ENCODE measurements around the gene C10orf67. TPM values are rescaled to one million over a fixed set of nuclear protein-coding genes. Genes with fewer than 3 reads are reported as not detected.
"Not testable (repeated sequence)": the region's sequence is repeated elsewhere in the genome, so short reads cannot be mapped to it uniquely, and the experiment has no call there.

The C10orf67 gene
- total RNA-seq, 2 donors from 2014 or later: not detected

GRCh38 chr10:23325132-23325531, 19.5 kb downstream of the C10orf67 start:
- no peak for ATAC-seq
- H3K4me1 Mint-ChIP-seq (ENCODE audit: low read depth in 2 of 2): no peaks in the 10 kb centered on the region
- DNase-seq (ENCODE audit: low spot score): no peak

GRCh38 chr10:23324351-23324750, 20.2 kb downstream of the C10orf67 start:
- Mint-ChIP-seq H3K27ac (no peak overlapping the region), H3K4me3 (no peak overlapping the region), H3K27me3 (peaks cover 17 to 22% of the 10 kb centered on the region in 2 donors), H3K9me3 (no peaks in the 10 kb centered on the region), H3K36me3 (no peaks in the 10 kb centered on the region), H3K4me1 (ENCODE audit: low read depth in 2 of 2) (no peaks in the 10 kb centered on the region)
- DNase-seq (ENCODE audit: low spot score) (no peak), ATAC-seq (no peak)

More at GRCh38 chr10:23325132-23325531, 19.5 kb downstream of the C10orf67 start:
- Mint-ChIP-seq H3K9me3 (no peaks in the 10 kb centered on the region), H3K27ac (no peak overlapping the region), H3K27me3 (peaks cover 13 to 22% of the 10 kb centered on the region in 2 donors), H3K36me3 (no peaks in the 10 kb centered on the region), H3K4me3 (no peak overlapping the region)

DNA sequence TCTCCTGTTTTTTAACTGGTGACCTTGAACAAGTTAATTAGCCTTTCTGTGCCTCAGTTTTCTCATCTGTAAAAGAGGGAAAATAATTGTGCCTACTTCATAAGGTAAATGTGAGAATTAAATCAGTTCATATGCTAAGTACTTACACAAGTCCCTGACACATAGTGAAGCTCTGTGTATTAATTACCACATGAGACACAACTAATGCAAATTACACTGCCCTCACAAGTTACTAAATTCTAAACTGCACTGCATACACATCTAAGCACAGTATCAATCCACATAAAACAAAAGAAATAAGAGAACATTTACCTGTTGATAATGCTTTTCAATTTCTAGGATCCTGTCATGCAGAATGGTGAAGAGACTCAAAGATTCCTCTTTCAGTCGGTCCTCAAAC, 22.5 kb downstream of the C10orf67 start:
- no peak for DNase-seq (ENCODE audit: low spot score)
- Mint-ChIP-seq H3K4me3 (no peak overlapping the region), H3K9me3 (no peaks in the 10 kb centered on the region), H3K27me3 (peaks cover 17 to 22% of the 10 kb centered on the region in 2 donors), H3K4me1 (ENCODE audit: low read depth in 2 of 2) (no peaks in the 10 kb centered on the region), H3K36me3 (no peaks in the 10 kb centered on the region), H3K27ac (no peak overlapping the region)
- no peak for ATAC-seq

DNA sequence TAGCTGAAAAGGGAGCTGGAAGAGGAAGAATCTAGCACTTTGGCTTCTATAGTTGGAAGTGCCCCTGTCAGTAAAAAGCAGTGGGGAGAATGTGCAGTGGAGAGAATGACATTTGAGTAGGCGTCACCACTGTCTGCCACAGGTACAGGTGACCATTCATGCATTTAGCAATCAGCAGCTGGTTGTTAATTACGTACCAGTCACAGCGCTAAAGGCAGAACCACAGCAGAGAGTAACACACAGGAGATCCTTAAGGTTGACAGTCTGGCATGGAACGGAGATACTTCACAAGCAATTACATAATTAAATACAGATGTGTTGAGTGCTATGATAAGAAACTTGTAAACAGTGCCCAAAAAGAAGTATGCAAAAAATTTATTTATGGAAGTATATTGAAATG, 24.8 kb downstream of the C10orf67 start:
- no peaks in the 10 kb centered on the region for H3K4me1 Mint-ChIP-seq (ENCODE audit: low read depth in 2 of 2)
- H3K36me3 Mint-ChIP-seq: no peaks in the 10 kb centered on the region
- no peak overlapping the region for H3K4me3 Mint-ChIP-seq
- H3K27me3 Mint-ChIP-seq: peaks cover 10% of the 10 kb centered on the region in 2 donors
- ATAC-seq: no peak
- DNase-seq (ENCODE audit: low spot score): no peak
- H3K9me3 Mint-ChIP-seq: no peaks in the 10 kb centered on the region
- H3K27ac Mint-ChIP-seq: no peak overlapping the region

GRCh38 chr10:23318359-23318758, 26.2 kb downstream of the C10orf67 start:
- Mint-ChIP-seq H3K4me1 (ENCODE audit: low read depth in 2 of 2) (no peaks in the 10 kb centered on the region), H3K27ac (no peak overlapping the region), H3K27me3 (peaks cover 4 to 6% of the 10 kb centered on the region in 2 donors), H3K4me3 (no peak overlapping the region), H3K36me3 (no peaks in the 10 kb centered on the region), H3K9me3 (no peaks in the 10 kb centered on the region)
- ATAC-seq: no peak
- DNase-seq (ENCODE audit: low spot score): no peak

- no peak overlapping the region for H3K4me3 Mint-ChIP-seq
- no peaks in the 10 kb centered on the region for H3K4me1 Mint-ChIP-seq (ENCODE audit: low read depth in 2 of 2)
- peaks cover 6 to 14% of the 10 kb centered on the region in 2 donors for H3K27me3 Mint-ChIP-seq
- no peak for DNase-seq (ENCODE audit: low spot score)
- no peak overlapping the region for H3K27ac Mint-ChIP-seq
- no peaks in the 10 kb centered on the region for H3K9me3 Mint-ChIP-seq
- no peaks in the 10 kb centered on the region for H3K36me3 Mint-ChIP-seq
- ATAC-seq: no peak
Measured at GRCh38 chr10:23317416-23317815, 27.2 kb downstream of the C10orf67 start.

GRCh38 chr10:23316406-23316805, 28.2 kb downstream of the C10orf67 start:
- no peak overlapping the region for H3K4me3 Mint-ChIP-seq
- no peak for ATAC-seq
- H3K27me3 Mint-ChIP-seq: peaks cover 6 to 14% of the 10 kb centered on the region in 2 donors
- H3K4me1 Mint-ChIP-seq (ENCODE audit: low read depth in 2 of 2): no peaks in the 10 kb centered on the region
- no peaks in the 10 kb centered on the region for H3K9me3 Mint-ChIP-seq
- no peaks in the 10 kb centered on the region for H3K36me3 Mint-ChIP-seq
- no peak overlapping the region for H3K27ac Mint-ChIP-seq
- DNase-seq (ENCODE audit: low spot score): no peak

DNA sequence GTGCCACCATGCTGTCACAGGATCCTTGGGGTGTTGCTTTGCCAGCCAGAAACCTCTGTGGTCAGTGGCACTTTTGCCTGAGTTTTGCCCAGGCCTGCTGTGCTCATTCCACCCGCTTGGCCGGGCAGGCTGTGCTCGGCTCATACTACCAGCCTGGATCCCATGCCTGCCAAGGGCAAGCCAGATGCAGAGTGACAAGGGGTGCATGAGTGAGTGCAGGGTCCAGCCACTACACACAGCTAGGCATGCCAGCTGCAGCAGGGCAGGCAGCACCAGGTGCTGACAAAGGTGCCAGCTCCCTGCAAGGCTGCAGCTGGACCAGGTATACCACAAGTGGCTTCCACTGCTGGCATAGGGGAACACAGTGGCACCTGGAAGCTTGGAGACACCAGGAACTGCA, 28.6 kb downstream of the C10orf67 start:
- DNase-seq (ENCODE audit: low spot score) (no peak), ATAC-seq (no peak)
- no peaks in the 10 kb centered on the region for H3K9me3 Mint-ChIP-seq
- no peaks in the 10 kb centered on the region for H3K4me1 Mint-ChIP-seq (ENCODE audit: low read depth in 2 of 2)
- H3K27me3 Mint-ChIP-seq: peaks cover 6 to 14% of the 10 kb centered on the region in 2 donors
- no peak overlapping the region for H3K4me3 Mint-ChIP-seq
- H3K27ac Mint-ChIP-seq: no peak overlapping the region
- H3K36me3 Mint-ChIP-seq: no peaks in the 10 kb centered on the region

DNA sequence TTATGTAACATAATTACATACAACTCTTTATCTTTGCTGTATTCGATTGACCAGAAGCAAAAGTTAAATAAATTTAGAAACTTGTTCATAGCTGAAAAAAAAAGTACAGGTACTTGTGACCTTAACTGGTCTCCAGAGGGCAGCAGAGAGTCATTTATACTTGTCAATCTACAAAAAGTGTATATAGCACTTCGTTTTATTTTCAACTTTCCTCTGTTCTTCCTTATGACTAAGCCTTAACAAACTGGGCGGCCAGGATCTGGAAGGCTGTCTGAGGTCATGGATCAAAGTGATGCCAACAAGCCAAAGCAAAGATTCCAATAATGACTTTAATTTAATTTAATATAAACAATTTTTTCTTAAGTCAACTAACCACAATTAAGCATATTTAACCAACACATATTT, 29.8 kb downstream of the C10orf67 start:
- no peak for ATAC-seq
- no peak for DNase-seq (ENCODE audit: low spot score)
- H3K9me3 Mint-ChIP-seq: no peaks in the 10 kb centered on the region
- H3K27me3 Mint-ChIP-seq: peaks cover 5 to 14% of the 10 kb centered on the region in 2 donors
- H3K36me3 Mint-ChIP-seq: no peaks in the 10 kb centered on the region
- H3K27ac Mint-ChIP-seq: no peak overlapping the region
- H3K4me3 Mint-ChIP-seq: no peak overlapping the region
- no peaks in the 10 kb centered on the region for H3K4me1 Mint-ChIP-seq (ENCODE audit: low read depth in 2 of 2)

- ATAC-seq (no peak), DNase-seq (ENCODE audit: low spot score) (no peak)
- Mint-ChIP-seq H3K27me3 (peaks cover 9 to 25% of the 10 kb centered on the region in 2 donors), H3K4me3 (no peak overlapping the region), H3K9me3 (no peaks in the 10 kb centered on the region), H3K36me3 (no peaks in the 10 kb centered on the region), H3K27ac (no peak overlapping the region), H3K4me1 (ENCODE audit: low read depth in 2 of 2) (no peaks in the 10 kb centered on the region)
Measured at GRCh38 chr10:23311034-23311433, 33.6 kb downstream of the C10orf67 start.

- DNase-seq (ENCODE audit: low spot score): no peak
- H3K4me3 Mint-ChIP-seq: no peak overlapping the region
- no peak overlapping the region for H3K27ac Mint-ChIP-seq
- H3K27me3 Mint-ChIP-seq: peaks cover 9 to 25% of the 10 kb centered on the region in 2 donors
- no peaks in the 10 kb centered on the region for H3K9me3 Mint-ChIP-seq
- no peaks in the 10 kb centered on the region for H3K36me3 Mint-ChIP-seq
- ATAC-seq: no peak
- no peaks in the 10 kb centered on the region for H3K4me1 Mint-ChIP-seq (ENCODE audit: low read depth in 2 of 2)
Measured at GRCh38 chr10:23310404-23310803, 34.2 kb downstream of the C10orf67 start.

DNA sequence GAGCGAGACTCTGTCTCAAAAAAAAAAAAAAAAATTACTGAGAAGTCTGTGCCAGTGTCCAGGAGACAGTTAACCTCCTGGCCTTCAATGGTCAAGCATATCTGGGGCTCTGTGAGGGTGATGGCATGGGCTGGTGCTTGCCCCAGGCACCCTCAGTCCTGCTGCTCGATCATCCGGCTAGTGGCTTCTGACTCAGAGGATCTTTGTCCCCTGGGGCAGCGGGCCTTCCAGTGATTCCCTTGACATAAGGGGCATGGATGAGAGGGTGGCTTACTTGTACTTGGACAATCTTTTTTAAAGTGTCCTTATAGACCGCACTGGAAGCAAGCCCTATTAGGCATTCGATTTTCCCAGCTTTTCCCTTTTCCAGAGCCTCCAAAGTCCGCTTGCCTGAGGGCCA, 44.6 kb downstream of the C10orf67 start:
- H3K27me3 Mint-ChIP-seq; DNase-seq (ENCODE audit: low spot score); H3K4me1 Mint-ChIP-seq (ENCODE audit: low read depth in 2 of 2); H3K9me3 Mint-ChIP-seq; H3K27ac Mint-ChIP-seq; H3K36me3 Mint-ChIP-seq; H3K4me3 Mint-ChIP-seq; ATAC-seq: not testable (repeated sequence)

- ATAC-seq (no peak), DNase-seq (ENCODE audit: low spot score) (no peak)
- Mint-ChIP-seq H3K4me1 (ENCODE audit: low read depth in 2 of 2) (no peaks in the 10 kb centered on the region), H3K27ac (no peak overlapping the region), H3K27me3 (peaks cover 2 to 14% of the 10 kb centered on the region in 2 donors), H3K36me3 (no peaks in the 10 kb centered on the region), H3K4me3 (no peak overlapping the region), H3K9me3 (no peaks in the 10 kb centered on the region)
Measured at GRCh38 chr10:23294638-23295247, 49.9 kb downstream of the C10orf67 start.

GRCh38 chr10:23293973-23294590, 50.5 kb downstream of the C10orf67 start:
- H3K36me3 Mint-ChIP-seq: no peaks in the 10 kb centered on the region
- ATAC-seq (no peak), DNase-seq (ENCODE audit: low spot score) (no peak)
- H3K27me3 Mint-ChIP-seq: peaks cover 2 to 14% of the 10 kb centered on the region in 2 donors
- H3K27ac Mint-ChIP-seq: no peak overlapping the region
- H3K4me1 Mint-ChIP-seq (ENCODE audit: low read depth in 2 of 2): no peaks in the 10 kb centered on the region
- H3K4me3 Mint-ChIP-seq: no peak overlapping the region
- no peaks in the 10 kb centered on the region for H3K9me3 Mint-ChIP-seq
